GM19438 (cell line): ENCODE data around the gene CDC42EP1.
"Not testable (repeated sequence)": the region's sequence is repeated elsewhere in the genome, so short reads cannot be mapped to it uniquely, and the experiment has no call there.

Experiments used
- ATAC-seq: cut with Tn5 transposase; IDR thresholded peaks from one replicate; pipeline ENCODE4 v1.9.1; 2021; ENCODE audit warnings: low read depth; ENCODE audit not compliant: unreplicated experiment

Gene CDC42EP1

GRCh38 chr22:37608477-37609239 lies 48.4 kb downstream of the CDC42EP1 start, which contains the start of gene GGA1:
GGA1 (plus strand) TSS chr22:37608834; CDS start chr22:37608861, 27 bp downstream.
- ATAC-seq = peak; percentile 76

DNA sequence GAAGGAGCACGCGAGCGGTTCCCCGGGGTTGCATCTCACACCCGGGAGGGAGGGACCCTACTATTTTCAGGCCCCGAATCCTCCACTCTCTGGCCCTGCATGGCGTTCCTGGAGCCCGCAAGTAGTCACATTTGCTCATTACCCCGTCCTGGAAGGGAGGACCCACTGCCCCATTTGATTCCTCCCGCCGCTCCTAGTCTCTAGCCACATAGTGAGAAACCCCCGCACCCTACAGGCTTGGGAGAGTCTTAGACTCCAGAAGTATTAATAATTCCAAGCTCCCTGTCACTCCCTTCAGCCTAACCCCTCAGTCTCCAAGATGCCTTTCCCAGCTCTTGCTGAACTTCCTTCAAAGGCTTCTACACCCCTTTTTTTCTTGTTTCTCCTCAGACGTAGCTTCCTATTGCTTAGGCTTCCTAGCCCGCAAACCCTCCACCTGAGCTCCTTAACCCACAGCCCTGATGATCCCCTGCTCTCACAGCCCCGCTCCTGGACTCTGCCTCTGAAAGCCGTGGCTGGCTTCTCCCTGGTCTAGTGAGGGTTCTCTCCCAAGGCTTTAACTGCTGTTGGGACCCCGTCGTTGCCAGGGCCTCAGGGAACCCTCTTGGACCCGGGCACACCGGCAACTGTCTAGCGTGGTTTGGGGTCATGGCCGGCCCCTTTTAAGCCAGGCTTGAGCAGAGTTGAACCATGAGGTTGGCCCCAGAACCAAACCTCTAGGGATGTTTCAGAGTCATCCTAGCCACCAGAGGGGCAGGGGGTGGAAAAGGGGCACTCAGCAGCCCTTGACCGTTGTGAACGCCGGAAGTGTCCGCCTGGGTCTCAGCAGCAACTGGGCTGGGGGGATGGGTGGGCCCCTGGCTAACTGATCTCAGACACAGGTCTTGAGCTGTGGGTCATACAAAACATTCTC lies 49.2 kb downstream of the CDC42EP1 start:
- no peak for ATAC-seq

GRCh38 chr22:37610153-37610475 lies 49.8 kb downstream of the CDC42EP1 start:
- not testable (repeated sequence) for ATAC-seq

- no peak for ATAC-seq
These were observed 50.3 kb downstream of the CDC42EP1 start for GRCh38 chr22:37610480-37611129.

GRCh38 chr22:37611207-37611606 lies 50.9 kb downstream of the CDC42EP1 start:
- no peak for ATAC-seq

DNA sequence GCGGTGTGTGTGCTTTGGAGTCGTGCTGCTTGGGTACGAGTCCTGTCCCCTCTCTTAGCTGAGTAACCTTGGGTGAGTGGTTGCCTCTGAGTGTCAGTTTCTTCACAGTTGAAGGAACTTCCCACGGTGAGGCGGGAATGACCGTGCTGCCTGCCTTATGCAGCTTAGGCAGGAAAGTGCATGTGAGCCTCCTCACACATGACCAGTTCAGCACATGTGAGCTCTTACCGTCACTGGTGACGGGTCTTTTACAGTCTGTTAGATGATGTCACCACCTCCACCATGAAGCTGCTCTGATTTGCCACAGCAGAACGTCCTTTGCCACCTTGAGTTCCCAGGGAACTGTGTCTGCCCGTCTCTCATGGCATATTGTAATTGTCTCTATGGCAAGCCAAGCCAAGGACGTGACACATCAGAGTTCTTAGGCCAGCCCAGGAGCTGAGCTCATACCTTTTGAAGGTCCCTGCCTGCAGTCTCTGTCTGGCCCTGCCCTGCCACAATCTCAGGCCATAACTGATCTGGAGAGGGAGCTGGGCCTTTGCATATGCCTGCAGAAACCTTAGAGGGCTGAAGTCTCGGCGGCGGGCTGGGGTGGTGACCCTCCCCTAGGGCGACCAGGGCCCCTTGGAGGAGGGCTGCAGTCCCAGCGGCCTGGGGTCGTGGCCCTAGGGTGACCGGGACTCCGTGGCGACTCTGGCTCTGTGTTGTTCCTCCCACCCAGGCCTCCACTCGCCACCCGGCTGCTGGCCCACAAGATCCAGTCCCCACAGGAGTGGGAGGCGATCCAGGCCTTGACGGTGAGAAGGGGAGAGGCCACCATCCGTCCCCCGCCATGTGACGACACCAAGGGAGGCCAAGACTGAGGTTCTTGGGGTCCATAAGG lies 56.2 kb downstream of the CDC42EP1 start:
- ATAC-seq = no peak

- ATAC-seq = no peak
These were observed 57.2 kb downstream of the CDC42EP1 start for GRCh38 chr22:37617431-37617830.

- no peak for ATAC-seq
These were observed 57.9 kb downstream of the CDC42EP1 start for GRCh38 chr22:37618072-37618656.

GRCh38 chr22:37618674-37619073 lies 58.4 kb downstream of the CDC42EP1 start:
- ATAC-seq = no peak
